ENCODE results near the gene OTX2.

Gene OTX2

DNA sequence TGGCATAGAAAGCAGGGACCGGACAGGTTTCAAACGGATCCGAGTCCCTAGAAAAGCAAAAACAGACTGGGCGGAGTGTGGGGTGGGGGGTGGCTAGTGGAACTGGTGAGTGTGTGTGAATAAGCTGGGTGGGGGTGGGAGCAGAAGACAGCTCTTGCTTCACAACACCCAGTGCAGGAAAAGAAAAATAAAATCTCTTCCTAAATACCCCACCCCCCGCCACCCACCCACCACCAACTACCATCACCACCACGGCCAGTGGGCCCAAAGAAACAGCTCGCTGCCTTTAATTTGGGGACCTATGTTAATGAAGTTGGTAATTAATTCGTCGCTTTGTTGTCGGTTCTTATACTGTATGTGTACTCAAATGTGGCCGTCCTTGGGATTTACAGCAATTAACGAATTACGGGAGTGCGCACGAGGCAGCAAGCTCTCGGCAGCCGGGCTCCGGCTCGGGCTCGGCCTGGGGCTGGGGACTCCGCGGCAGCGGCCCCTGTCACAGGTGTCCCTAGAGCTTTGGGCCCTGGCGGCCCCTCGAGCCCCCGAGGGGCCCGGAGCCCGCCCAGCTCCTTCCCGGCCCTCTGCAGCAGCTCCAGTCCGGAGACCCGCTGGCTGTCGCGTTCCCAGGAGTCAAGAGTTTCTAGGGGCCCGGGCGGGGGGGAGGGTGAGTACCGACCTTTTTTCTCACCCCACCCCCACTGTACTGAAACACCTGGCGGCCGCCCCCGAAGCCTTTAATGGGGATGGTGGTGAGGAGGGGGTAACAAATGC, 1.5 kb upstream of the OTX2 start:
- no peak for DNase-seq

DNA sequence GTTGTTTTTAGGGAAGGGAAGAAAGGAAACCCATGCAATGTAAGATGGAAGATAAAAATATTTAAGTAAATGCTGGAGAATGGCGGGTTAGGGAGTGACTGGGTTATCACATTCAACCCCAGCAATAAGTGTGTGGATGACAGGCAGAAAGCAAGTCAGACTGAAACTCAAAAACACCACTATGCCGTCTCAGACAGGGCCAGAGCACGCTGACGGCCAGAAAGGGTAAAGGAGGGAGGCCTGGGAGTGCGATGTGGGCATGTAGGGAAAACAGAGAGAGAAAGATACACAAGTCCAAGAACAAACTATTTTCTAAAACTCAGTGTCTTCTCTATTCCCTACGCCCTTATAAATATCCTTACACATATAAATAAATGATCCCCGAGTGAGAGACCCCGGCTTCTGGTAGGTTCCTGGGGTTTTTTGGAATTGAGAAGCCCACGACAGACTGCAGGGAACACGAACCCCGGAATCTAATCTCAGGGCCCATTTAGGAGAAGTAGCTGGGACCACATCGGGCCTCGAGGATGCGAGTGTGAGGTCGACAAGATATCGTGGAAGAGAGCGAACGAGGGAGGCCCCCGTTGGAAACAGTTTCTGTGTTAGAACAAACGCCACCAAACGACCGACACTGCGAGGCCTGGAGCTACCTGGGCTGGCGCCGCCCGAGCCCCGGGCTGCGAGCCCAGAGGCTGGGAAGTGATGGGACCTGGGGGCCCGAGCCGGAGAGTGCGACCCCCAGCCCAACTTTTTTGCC, 735 bp upstream of the OTX2 start:
- no peak for DNase-seq

DNA sequence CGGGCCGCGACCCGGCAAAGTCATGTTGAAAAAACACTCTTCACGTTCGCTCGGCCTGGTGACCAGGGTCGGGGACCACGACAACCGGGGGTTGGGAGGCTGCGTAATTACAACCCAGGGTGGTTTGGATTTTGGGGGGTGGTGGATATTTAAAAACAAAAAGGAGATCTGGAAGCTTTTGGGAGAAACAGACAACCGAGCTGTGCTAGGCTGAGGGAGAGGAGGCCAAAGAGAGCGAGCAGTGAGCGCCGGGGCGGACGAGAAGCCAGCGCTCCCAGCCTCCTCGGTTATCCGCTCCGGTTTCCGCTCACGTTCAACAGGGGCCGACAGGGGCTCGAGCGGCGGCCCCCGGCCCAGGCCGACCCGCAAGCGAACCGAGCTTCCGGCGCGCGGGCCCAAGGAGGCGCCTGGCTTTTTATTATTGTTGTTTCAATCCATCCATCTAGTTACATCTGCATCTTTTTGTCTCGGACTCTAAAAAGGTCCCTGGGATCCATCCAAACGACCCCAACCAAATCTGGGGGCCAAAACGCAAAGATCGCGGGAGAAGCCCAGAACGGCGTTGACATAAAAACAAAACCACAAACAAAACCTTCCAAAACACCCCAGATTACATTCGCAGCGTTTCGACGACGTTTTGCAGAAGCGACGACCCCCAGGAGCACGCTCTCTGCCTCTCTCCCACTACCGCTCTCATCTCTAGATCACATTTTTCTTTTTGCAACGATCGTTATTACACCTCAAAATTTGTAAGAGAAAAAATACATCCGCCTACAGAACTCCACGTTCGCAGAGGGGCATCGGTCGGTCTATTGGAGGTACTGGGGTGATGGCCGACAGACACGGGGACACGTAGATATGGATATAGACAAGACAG, 771 bp downstream of the OTX2 start:
- no peak for DNase-seq

DNA sequence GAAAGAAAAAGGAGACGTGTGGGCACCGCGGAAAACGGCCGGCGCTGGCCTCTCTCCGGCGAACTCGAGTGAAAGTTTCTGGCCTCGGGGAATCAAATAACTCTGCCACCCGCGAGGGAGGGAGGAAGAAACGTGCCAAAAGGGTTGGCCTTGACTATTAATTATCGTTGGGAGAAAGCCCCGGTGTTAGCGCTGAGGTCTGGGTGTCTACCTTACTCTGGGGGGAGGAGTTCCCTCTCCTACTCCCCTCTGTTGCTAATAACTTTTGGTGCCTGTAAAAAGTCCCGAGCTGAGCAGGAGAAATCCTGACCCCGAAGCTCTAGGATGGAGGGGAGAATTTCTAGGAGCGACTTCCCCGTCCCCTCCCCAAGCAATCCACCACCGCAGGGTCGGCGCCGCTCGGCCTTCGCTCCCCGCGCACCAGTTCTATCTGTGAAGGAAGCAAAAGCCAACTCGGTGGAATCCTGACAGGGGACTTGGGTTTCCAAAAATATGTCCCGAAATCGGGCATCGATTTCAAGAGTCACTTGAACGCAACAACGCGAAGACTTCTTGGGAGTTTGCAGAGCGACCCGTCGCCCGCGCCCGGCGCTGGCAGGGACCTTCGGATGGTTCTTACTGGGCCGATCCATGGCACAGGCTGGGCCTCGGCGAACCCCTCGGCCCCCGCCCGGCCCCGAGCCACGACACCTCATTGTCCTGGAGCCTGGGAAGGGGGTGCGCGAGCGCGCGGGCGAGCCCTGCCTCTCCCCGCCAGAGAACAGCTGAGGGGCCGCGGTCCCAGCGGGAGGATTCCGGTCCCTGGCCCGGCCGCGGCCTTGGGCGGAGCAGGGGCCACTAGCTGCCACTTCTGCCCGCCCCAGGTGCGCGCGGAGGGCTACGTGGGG, 1.7 kb downstream of the OTX2 start:
- DNase-seq: no peak

DNA sequence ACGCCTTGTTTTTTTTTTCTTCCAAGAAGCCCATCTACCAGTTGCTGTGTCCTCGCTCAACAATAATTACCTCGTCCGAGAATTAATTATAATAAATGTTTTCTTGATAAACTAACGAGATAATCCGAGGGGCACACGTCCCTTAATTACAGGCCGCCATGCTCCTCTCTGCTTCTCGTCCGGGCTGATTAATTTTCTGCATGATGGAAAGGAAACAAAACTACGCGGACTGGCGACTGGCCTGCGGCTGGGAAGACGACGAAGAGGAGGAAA, 2.2 kb downstream of the OTX2 start:
- DNase-seq: no peak

DNA sequence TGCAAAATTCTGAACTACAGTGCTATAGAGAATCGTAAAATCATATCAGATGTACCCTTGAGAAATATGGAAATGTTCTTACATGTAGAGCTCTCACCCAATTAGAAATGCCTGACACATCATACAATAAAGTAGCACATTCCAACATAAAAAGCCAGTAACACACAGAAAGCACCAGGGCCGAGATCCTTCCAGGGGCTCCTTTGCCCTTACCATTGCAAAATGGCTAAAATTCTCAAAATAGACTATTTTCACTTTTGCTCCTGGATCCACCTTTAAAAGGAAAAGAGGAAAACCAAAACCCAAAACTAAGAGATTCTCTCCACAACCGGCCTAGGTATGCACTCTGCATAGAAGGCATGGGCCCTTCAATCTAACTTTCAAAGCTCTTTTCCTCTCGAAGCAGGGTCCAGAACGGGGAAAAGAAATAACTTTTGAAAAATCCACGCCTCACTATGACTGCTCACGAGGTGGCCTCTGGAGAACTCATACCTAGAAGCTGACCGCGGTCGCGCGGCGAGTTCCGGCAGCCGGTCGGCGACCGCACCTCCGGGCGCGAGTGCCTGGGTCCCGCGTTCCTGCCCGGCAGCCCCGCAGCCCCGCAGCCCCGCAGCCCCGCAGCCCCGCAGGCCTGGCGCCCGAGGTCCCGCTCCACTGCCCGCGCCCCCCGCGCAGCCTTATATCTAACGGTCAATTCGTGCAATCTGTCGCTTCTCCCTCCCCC, 2.7 kb downstream of the OTX2 start:
- no peak for DNase-seq

DNA sequence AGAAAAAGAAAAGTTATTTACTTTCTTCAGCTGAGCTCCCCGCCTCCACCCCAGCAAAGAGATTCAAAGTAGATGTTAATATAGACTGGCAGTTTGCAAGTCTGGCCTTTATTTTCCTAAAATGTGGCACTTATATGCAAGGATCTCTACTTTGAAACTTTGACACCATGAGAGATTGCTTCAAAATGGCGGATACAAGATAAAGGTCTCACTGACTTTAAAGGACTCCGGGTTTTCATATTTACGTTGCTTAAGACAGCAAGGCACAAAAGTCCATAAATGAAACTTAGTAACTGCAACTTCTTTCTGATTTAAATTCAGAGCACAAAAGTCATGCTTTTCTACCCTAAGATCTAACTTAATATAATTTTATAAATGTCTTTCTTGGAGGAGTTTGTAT, 3.5 kb downstream of the OTX2 start:
- no peak for DNase-seq

DNA sequence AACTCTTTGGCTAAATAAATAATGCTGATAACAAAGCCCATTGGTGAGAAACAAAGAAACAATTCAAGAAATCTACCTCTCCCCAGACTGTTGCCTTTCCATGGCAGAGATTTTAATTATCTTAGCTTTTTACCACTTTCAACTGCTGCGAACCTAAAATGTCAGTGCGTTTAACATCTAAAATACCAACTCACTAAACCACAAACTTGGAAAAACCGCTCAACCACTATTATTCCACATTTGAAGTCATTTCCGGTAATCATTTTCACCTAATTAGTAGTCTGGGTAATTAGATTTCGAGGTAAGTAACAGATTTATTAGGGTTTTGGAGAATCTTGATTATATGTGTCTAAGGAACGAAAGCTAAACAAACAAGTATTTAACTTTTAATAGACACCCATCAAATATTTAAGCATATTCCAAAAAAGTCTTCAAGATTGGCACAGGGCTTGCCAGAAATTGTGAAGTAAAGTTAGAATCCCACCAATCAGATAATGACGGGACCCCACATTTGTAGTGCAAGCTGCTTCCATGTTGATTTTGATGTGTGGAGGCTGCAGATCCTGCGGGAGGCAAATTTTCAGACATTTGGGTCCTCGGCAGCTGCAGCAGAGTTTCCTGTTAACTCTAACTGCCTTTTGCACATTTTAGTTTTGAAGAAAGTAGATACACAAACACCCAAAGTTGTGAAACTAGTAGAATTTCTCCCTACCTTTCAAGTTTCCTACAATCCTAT, 4.1 kb downstream of the OTX2 start:
- DNase-seq: no peak

DNA sequence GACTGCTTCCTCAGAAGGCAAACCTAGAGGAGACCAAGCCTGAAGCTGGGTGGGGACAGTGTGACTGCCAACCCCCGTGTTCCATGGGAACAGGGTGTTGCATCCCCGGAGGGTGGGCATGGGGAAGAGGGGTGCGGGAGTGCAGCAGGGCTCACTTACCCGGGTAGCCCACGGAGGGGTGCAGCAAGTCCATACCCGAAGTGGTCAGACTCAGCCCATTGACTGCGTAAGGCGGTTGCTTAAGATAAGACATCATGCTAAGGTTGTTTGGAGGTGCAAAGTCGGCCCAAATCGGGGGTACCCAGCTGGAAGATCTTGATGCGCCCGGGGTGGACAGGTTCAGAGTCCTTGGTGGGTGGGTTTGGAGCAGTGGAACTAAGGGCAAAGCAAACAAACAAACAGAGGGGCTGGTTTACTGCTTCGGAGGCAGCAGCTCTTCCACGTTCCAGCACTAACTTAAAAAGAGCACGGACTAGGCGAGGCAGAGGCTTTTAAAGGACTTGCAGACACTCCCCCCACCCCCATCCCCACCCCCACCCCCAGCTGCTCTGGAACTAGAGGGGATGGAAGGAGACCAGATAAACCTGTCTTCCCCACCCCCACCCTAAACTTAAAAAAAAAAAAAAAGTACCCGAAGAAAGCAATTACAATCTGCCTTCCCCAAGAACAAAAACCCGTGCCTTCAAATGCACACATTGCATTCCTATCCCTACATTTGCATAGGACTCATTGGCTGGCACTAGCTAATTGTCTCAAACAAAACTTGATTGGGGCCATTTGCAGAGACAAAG, 4.9 kb downstream of the OTX2 start:
- no peak for DNase-seq

DNA sequence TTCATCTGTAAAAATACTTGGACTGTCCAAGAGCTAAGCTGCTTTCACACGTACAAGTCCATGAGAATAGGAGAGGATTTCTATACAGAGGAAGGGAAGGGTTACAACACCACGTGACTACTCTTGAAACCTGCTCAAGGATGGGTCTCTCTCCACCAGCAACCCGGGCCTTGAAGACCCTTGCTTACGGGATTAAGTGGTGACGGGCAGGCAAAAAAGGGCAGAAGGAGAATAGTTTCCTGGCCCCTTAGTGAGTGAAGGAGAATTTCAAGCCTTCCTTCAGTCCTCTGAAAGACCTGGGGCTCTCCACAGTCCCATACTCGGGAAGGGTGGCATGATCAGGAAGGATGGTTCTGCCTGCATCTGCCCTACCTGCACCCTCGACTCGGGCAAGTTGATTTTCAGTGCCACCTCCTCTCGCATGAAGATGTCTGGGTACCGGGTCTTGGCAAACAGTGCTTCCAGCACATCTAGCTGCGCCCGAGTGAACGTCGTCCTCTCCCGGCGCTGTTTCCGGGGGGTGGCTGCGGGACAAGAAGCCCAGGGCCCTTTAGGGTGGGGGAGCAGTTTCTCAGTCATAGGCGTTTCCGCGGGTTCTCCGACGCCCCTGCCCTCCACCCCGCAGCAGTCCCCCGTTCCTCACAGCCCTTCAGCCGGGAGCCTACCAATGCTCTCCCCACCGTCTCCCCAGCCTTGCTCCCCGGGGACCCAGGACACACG, 6.3 kb downstream of the OTX2 start:
- DNase-seq: no peak

DNA sequence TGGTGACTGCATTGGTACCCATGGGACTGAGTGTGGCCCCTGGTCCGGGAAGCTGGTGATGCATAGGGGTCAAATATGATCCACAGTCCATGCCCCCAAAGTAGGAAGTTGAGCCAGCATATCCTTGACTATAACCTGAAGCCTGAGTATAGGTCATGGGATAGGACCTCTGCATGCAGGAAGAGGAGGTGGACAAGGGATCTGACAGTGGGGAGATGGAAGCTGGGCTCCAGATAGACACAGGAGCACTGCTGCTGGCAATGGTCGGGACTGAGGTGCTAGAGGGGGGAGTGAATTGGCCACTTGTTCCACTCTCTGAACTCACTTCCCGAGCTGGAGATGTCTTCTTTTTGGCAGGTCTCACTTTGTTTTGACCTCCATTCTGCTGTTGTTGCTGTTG, 8.4 kb downstream of the OTX2 start:
- no peak for DNase-seq

DNA sequence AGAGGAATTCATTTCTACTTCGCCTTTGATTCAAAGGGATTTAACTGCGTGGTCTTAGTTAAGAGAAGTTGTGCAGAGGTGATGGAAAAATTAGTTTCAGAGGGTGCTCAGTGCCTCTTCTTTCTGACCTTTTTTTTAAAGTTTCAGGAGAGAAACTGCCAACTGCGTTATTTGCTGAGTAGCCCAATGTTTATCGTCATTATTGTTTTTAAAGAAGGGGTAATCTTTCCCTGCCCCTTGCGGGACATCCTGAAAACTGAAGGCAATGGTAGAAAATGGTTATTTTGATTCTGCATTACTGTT, 11.0 kb downstream of the OTX2 start:
- DNase-seq: no peak

DNA sequence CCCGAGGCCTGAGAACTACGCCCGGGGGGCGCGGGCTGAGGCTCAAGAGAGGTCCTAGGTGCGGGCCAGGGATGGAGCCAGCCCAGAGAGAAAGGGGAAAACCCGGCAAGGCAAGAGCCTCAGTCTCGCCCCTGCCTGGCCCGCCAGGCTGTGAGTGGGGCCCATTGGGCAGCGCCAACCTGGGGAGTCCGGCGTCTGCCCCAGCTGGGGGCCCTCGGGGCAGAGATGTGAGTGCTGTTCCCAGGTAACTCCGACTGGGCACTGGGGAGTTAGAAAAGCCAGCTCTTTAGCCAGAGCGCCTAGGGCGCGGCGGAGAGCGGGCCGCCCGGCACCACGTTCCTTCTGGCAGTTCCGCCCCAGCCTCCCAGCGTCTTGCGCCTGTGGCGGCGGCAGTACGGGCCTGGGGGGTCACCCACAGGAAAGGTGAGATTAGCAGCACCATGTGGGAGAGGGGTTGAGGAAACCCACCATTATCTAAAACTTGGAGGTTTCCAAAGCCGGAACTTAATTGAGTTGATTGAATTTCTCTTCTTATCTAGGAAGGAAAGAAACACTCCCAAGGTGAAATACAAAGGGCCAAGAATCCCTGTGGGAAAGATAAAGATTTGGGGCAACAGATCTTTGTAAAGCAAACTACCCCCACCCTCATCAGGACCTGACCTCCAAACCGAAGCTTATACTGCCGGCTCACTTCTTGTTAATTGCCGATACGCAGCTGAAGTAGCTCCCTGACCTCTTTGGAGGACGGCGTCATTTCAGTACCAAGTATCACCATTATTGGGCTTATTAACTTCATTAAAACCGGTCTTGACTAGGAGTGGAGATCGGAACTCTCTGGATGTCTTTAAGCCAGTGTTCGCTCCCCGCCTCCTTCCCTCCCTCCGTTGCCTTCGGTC, 11.6 kb downstream of the OTX2 start:
- DNase-seq: no peak

DNA sequence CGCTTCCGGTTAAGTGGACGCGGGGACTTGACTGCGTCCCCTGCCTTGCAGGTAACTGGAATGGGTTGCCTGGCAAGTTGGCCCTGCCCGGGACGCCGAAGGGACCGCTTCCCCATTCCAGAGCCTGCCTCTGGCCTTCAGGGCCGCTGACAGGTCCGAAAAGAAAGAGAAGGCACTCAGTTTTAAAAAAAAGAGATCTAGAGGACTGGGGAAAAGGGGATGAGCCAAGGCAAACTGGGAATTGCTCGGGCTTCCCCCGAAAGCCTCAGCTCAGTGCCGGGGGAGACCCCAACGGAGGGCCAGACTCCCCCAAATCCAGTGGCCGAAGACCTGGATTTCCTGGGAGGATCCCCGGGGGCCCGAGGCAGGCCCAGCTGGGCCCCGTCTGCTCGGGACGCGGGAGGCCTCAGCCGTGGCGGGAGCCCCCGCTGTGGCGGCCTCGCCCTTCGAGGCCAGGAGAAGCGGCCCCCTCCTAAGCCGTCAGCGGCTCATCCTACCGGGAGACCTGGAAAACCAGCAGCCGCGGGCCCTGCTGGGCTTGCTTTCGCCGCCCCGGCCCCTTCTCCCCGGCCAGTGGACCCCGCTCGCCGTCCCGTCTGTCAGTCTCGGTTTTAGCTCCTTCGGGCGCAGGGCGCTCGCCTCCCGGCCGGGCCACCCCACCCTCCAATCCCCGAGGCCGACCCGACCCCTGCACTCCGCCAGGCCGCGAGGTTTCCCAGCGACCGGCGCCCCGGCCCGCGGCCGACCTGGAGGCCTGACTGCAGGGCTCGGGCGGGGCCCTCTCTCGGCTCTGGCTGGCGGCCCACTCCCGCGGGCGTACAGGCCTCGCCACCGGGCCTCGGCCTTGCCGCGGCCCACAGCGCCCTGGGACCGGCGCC, 12.5 kb downstream of the OTX2 start:
- DNase-seq: peak; percentile 70

DNA sequence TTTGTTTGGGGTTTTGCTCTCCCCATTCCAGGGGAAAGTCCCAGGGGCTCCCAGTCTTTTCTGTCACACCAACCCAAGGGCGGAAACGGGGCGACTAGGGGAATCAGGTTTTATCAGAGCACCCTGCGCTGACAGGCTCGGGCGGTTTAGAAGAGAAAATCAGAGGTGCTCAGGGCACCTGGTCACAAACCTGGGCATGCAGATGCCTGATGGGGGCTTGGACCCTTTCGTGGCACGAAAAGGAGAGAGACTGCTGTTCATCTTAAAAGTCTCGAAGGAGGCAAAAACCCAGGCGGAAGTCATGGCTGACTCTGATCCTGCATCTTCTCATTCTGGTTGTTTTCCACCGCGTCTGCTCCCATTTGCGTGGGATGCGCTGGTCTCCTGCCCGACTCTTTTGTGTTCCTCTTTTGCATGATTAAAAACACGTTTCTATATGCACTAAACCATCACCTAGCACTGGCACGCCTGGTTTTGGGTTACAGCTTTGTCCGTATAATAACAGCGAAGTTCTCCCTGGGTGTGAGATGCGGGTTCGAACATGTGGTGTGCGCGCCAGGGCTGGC, 13.2 kb downstream of the OTX2 start:
- DNase-seq: no peak

DNA sequence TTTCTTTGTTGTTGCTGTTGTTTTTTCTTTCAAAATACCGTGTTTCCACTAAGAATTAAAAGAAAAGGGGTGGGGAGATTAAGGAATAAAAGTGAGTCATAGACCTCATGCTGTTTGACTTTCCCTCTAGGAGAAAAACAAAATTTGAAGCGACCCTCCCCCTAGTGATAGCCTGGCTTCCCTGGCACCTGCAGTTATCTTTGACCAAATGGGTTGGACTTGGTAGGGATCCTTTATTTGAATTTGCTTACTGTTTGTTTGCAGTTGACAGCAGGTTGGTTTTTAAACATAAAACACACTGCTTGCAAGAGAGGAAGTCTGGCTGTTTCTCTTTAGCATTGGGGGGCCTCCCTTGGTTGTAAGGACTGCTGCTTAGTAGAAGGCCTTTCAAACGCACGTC, 14.0 kb downstream of the OTX2 start:
- no peak for DNase-seq

DNA sequence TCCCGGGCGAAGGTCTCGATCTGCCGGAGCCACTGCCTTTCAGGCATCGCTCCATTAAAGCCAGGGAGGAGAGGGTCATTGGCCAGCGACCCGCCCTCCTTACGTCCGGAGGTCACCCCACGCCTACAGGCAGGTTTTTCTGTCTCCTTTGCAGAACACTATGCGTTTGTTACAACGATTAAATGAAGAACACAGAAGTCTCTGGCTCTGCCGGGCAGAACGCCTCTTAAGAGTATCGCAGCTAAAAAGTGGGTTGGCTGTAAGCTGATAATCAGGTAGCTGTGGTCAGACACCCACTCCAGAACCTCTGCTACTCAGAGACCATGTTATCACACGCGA, 15.0 kb downstream of the OTX2 start:
- no peak for DNase-seq
